HCT116 (cell line): ENCODE data around the gene SLC38A9. TPM values are rescaled to one million over a fixed set of nuclear protein-coding genes. Genes with fewer than 3 reads are reported as not detected.

Source experiments
- ATAC-seq: fragments of 200-7000 bp; cut with Tn5 transposase; 2 replicates; pipeline ENCODE4 v1.9.1; 2020; ENCODE audit warnings: mild to moderate bottlenecking, moderate library complexity
- BruUV-seq: library from RNA; stranded (reverse); fragments of 400-500 nt; replicated peaks from 2 replicates; lab custom pipeline; 2021; lab: Mats Ljungman, UMichigan
- CTCF ChIA-PET: fragments of 300-600 bp; sonication (Branson Sonifier 250); formaldehyde crosslinking; loops from one replicate; lab custom pipeline; 2021; ENCODE audit warnings: antibody characterized with exemption; lab: Charles Lee
- POLR2A ChIA-PET: fragments of 300-600, 350-600 bp; sonication (Branson Sonifier 250); formaldehyde crosslinking; loops from one replicate; lab custom pipeline; 2021; ENCODE audit warnings: antibody characterized with exemption; lab: Charles Lee
- RAD21 ChIA-PET, 2 experiments: fragments of 300-600 bp; sonication (Branson Sonifier 250); formaldehyde crosslinking; loops; one replicate each; lab custom pipeline; 2023; ENCODE audit warnings: low total read pairs in 2 of 2; ENCODE audit not compliant: uncharacterized antibody in 2 of 2, unreplicated experiment in 2 of 2, low non-redundant PET in 1 of 2; lab: Charles Lee
- DNase-seq: peaks from one replicate; pipeline ENCODE4 v3.0.0-alpha.2; 2010; ENCODE audit warnings: low read depth, low spot score
- H2AFZ ChIP-seq: fragments of 200-600 bp; shearing (Covaris generic), sonication (generic); 2 replicates; pipeline ENCODE4 v1.6.1; 2017; ENCODE audit warnings: low read depth, mixed run types, mixed read lengths, antibody characterized with exemption, low read length; ENCODE audit not compliant: poor library complexity, severe bottlenecking
- H3K27ac ChIP-seq: 2 replicates; pipeline ENCODE4 v1.5.1; 2012; ENCODE audit warnings: low read depth, low read length
- H3K27me3 ChIP-seq: fragments of 200-600 bp; sonication (generic); 2 replicates; pipeline ENCODE4 v1.6.1; 2016; ENCODE audit warnings: mixed run types, low read length, mixed read lengths; ENCODE audit not compliant: insufficient read depth
- H3K36me3 ChIP-seq, 2 experiments: fragments of 200-500 bp in 1 of 2; fragments of 200-600 bp in 1 of 2; sonication (Bioruptor generic) in 1 of 2; sonication (generic) in 1 of 2; 2 replicates each; pipeline versions ENCODE4 v1.5.1 to v1.6.1; 2014 to 2016; ENCODE audit warnings: low read length in 2 of 2, inconsistent platforms in 1 of 2, mixed read lengths in 1 of 2, mixed run types in 1 of 2; ENCODE audit not compliant: insufficient read depth in 2 of 2, control insufficient read depth in 1 of 2
- H3K4me1 ChIP-seq, 2 experiments: fragments of 200-600 bp in 1 of 2; sonication (generic) in 1 of 2; 2 replicates each; pipeline versions ENCODE4 v1.5.1 to v1.6.1; 2012 to 2017; ENCODE audit warnings: low read length in 2 of 2, inconsistent platforms in 1 of 2, mild to moderate bottlenecking in 1 of 2, mixed read lengths in 1 of 2, mixed run types in 1 of 2, moderate library complexity in 1 of 2; ENCODE audit not compliant: insufficient read depth in 2 of 2, control insufficient read depth in 1 of 2
- H3K4me2 ChIP-seq: fragments of 200-600 bp; sonication (generic); 2 replicates; pipeline ENCODE4 v1.6.1; 2017; ENCODE audit warnings: mixed run types, low read length, mixed read lengths
- H3K4me3 ChIP-seq, 2 experiments: fragments of 200-600 bp in 1 of 2; sonication (generic) in 1 of 2; replicated peaks in 1 of 2; 2 replicates each; pipeline ENCODE4 v1.5.1; 2011 to 2016; ENCODE audit warnings: low read length in 2 of 2, control low read depth in 1 of 2, low read depth in 1 of 2, mild to moderate bottlenecking in 1 of 2, mixed read lengths in 1 of 2, mixed run types in 1 of 2
- H3K79me2 ChIP-seq: fragments of 200-600 bp; sonication (generic); 2 replicates; pipeline ENCODE4 v1.6.1; 2017; ENCODE audit warnings: mild to moderate bottlenecking, mixed run types, low read length, moderate library complexity, mixed read lengths; ENCODE audit not compliant: insufficient read depth
- H3K9ac ChIP-seq: fragments of 200-600 bp; sonication (generic); 2 replicates; pipeline ENCODE4 v1.6.1; 2016; ENCODE audit warnings: low read length, mixed read lengths
- H3K9me2 ChIP-seq: fragments of 200-600 bp; sonication (generic), shearing (Covaris generic); 2 replicates; pipeline ENCODE4 v1.6.1; 2017; ENCODE audit warnings: mixed run types, mild to moderate bottlenecking, moderate library complexity; ENCODE audit not compliant: insufficient read depth
- H3K9me3 ChIP-seq, 2 experiments: fragments of 200-500 bp in 1 of 2; fragments of 200-600 bp in 1 of 2; sonication (Bioruptor generic) in 1 of 2; sonication (generic) in 1 of 2; 2 replicates each; pipeline ENCODE4 v1.6.1; 2014 to 2017; ENCODE audit warnings: low read length in 2 of 2, mixed read lengths in 2 of 2, inconsistent platforms in 1 of 2, low read depth in 1 of 2, mild to moderate bottlenecking in 1 of 2, mixed run types in 1 of 2, moderate library complexity in 1 of 2; ENCODE audit not compliant: control insufficient read depth in 1 of 2, insufficient read depth in 1 of 2
- H4K20me1 ChIP-seq: fragments of 200-600 bp; sonication (generic), shearing (Covaris generic); 2 replicates; pipeline ENCODE4 v1.6.1; 2017; ENCODE audit warnings: mixed run types, mild to moderate bottlenecking, moderate library complexity; ENCODE audit not compliant: insufficient read depth
- CBX3 ChIP-seq: IDR thresholded peaks from 2 replicates; pipeline ENCODE4 v1.6.1; 2012; ENCODE audit warnings: low read depth
- EGR1 ChIP-seq: IDR thresholded peaks from 2 replicates; pipeline ENCODE4 v1.6.1; 2012; ENCODE audit warnings: low read depth
- ELF1 ChIP-seq: IDR thresholded peaks from 2 replicates; pipeline ENCODE4 v1.6.1; 2012; ENCODE audit warnings: low read depth, borderline replicate concordance
- EZH2 ChIP-seq: fragments of 200-600 bp; sonication (generic); IDR thresholded peaks from 2 replicates; pipeline ENCODE4 v1.6.1; 2017; ENCODE audit warnings: antibody characterized with exemption, mixed run types
- EZH2phosphoT487 ChIP-seq: fragments of 200-600 bp; IDR thresholded peaks from 2 replicates; pipeline ENCODE4 v1.6.1; 2018; ENCODE audit warnings: antibody characterized with exemption, borderline replicate concordance
- FOSL1 ChIP-seq: IDR thresholded peaks from 2 replicates; pipeline ENCODE4 v1.6.1; 2012; ENCODE audit warnings: low read depth
- JUND ChIP-seq: IDR thresholded peaks from 2 replicates; pipeline ENCODE4 v1.6.1; 2012
- POLR2A ChIP-seq: IDR thresholded peaks from 2 replicates; pipeline ENCODE4 v1.7.0; 2011; ENCODE audit warnings: borderline replicate concordance; ENCODE audit not compliant: insufficient read depth, insufficient read length; ENCODE audit errors: extremely low read depth
- POLR2AphosphoS5 ChIP-seq: IDR thresholded peaks from 2 replicates; pipeline ENCODE4 v1.6.1; 2011; ENCODE audit warnings: mild to moderate bottlenecking, low read depth, low read length, moderate library complexity
- RAD21 ChIP-seq: IDR thresholded peaks from 2 replicates; pipeline ENCODE4 v1.6.1; 2012; ENCODE audit warnings: low read depth, mild to moderate bottlenecking
- REST ChIP-seq: IDR thresholded peaks from 2 replicates; pipeline ENCODE4 v1.6.1; 2012; ENCODE audit warnings: low read depth
- SIN3A ChIP-seq: IDR thresholded peaks from 2 replicates; pipeline ENCODE4 v1.6.1; 2012; ENCODE audit warnings: low read depth
- SP1 ChIP-seq: IDR thresholded peaks from 2 replicates; pipeline ENCODE4 v1.6.1; 2012; ENCODE audit warnings: low read depth
- SRF ChIP-seq: IDR thresholded peaks from 2 replicates; pipeline ENCODE4 v1.6.1; 2012; ENCODE audit warnings: low read depth
- TCF7L2 ChIP-seq: IDR thresholded peaks from 2 replicates; pipeline ENCODE4 v1.7.0; 2011; ENCODE audit warnings: borderline replicate concordance, inconsistent platforms; ENCODE audit not compliant: insufficient read depth, insufficient read length; ENCODE audit errors: extremely low read depth
- YY1 ChIP-seq: IDR thresholded peaks from 2 replicates; pipeline ENCODE4 v1.6.1; 2011; ENCODE audit warnings: low read length, low read depth, moderate library complexity, mild to moderate bottlenecking; ENCODE audit not compliant: insufficient replicate concordance; ENCODE audit errors: extremely low read depth
- ZFX ChIP-seq: fragments of 450-650 bp; IDR thresholded peaks from 2 replicates; pipeline ENCODE4 v1.6.1; 2017
- intact Hi-C: fragments of 100-400 bp; cut with micrococcal nuclease; formaldehyde crosslinking; loops from 2 replicates; pipeline ENCODE4 v1.10.0; 2022
- total RNA-seq: library from RNA; stranded (reverse); gene quantifications from one replicate; pipeline ENCODE4 v1.2.1, GENCODE V29; 2021; ENCODE audit not compliant: unreplicated experiment
- TF ChIP-seq, protein P1 (sequence below): IDR thresholded peaks from 2 replicates; pipeline ENCODE4 v1.6.1; 2012
- TF ChIP-seq, protein P2 (sequence below): IDR thresholded peaks from 2 replicates; pipeline ENCODE4 v1.6.1; 2012
- TF ChIP-seq, protein P3 (sequence below): IDR thresholded peaks from 2 replicates; pipeline ENCODE4 v1.6.1; 2011; ENCODE audit warnings: mild to moderate bottlenecking, low read length, moderate library complexity; ENCODE audit not compliant: insufficient replicate concordance; ENCODE audit errors: extremely low read depth
- TF ChIP-seq, protein P4 (sequence below), 3 experiments: fragments of 200-600 bp in 1 of 3; sonication (generic) in 1 of 3; IDR thresholded peaks in 2 of 3; conservative IDR thresholded peaks in 1 of 3; 2 replicates each; pipeline ENCODE4 v1.5.1; 2012 to 2017; ENCODE audit warnings: low read depth in 2 of 3, low read length in 2 of 3, antibody characterized with exemption in 1 of 3, borderline replicate concordance in 1 of 3, control low read depth in 1 of 3, mild to moderate bottlenecking in 1 of 3, mixed read lengths in 1 of 3, mixed run types in 1 of 3, moderate library complexity in 1 of 3; ENCODE audit not compliant: insufficient read depth in 1 of 3

Gene SLC38A9
- total RNA-seq, 1 experiment from 2014 or later: 12.6 TPM

DNA sequence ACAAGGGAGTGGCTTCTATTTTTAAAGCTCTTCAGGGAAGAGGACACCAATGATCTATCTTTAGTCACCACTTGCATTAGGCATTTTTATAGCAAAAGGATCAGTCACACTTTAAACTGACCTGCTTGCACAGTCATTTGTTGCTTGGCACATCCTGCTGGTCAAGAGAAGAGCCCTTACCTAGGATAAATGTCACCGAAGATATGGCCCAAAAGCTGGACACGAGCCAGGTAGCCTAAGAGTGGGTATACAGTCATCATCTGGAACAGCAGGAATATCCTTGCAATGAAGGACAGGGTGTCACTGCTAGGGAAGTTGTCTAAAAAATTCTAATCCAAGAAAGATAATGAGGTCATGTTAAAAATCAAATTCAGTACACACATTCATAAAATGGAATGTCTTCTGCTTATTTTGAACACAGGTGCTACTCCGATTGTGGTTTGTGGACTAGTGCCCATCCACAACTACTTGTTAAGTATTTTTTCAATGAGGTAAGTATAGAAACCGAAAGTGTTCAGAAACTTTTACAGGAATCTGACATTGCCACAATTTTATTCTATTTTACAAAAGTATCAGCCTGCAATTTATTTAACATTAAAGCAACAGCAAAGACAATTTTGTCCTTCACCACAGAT, 78.4 kb downstream of the SLC38A9 start:
- Histone ChIP-seq H3K9ac (no peak overlapping the region), H3K27me3 (no peaks in the 10 kb centered on the region), H2AFZ (no peak overlapping the region), H3K9me2 (no peaks in the 10 kb centered on the region), H3K4me2 (peak overlapping the region; percentile 57), H3K4me1 (peaks cover 0 to 30% of the 10 kb centered on the region in 2 experiments; a peak in 2 of 4 replicates), H3K9me3 (no peaks in the 10 kb centered on the region), H3K4me3 (no peak overlapping the region), H3K36me3 (no peaks in the 10 kb centered on the region), H3K27ac (no peak overlapping the region), H4K20me1 (no peaks in the 10 kb centered on the region), H3K79me2 (no peaks in the 10 kb centered on the region)
- DNase-seq (peak; percentile 13), ATAC-seq (peak; percentile 50)
- BruUV-seq: no TSS peak
- ChIA-PET CTCF (no interaction called here), RAD21 (no interaction called here), POLR2A (no interaction called here)
- intact Hi-C loops: no loop called here
- TF ChIP-seq RAD21: peak; percentile 29
- TF ChIP-seq, protein P1, sequence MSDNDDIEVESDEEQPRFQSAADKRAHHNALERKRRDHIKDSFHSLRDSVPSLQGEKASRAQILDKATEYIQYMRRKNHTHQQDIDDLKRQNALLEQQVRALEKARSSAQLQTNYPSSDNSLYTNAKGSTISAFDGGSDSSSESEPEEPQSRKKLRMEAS: no peak
- 0 out of 2 replicates have a peak, but pooled peaks have one; percentile 30 for TF ChIP-seq CBX3
- TF ChIP-seq EZH2: no peak
- no peak for TF ChIP-seq POLR2AphosphoS5
- TF ChIP-seq JUND: peak; percentile 33
- TF ChIP-seq SIN3A: no peak
- TF ChIP-seq EZH2phosphoT487: no peak
- TF ChIP-seq SP1: peak; percentile 45
- TF ChIP-seq ELF1: no peak
- no peak for TF ChIP-seq YY1
- TF ChIP-seq REST: no peak
- TF ChIP-seq SRF: no peak
- TF ChIP-seq EGR1: no peak
- TF ChIP-seq ZFX: no peak
- 0 out of 2 replicates have a peak, but pooled peaks have one; percentile 45 for TF ChIP-seq FOSL1
- TF ChIP-seq, protein P2, sequence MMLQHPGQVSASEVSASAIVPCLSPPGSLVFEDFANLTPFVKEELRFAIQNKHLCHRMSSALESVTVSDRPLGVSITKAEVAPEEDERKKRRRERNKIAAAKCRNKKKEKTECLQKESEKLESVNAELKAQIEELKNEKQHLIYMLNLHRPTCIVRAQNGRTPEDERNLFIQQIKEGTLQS: no peak
- TF ChIP-seq, protein P3, sequence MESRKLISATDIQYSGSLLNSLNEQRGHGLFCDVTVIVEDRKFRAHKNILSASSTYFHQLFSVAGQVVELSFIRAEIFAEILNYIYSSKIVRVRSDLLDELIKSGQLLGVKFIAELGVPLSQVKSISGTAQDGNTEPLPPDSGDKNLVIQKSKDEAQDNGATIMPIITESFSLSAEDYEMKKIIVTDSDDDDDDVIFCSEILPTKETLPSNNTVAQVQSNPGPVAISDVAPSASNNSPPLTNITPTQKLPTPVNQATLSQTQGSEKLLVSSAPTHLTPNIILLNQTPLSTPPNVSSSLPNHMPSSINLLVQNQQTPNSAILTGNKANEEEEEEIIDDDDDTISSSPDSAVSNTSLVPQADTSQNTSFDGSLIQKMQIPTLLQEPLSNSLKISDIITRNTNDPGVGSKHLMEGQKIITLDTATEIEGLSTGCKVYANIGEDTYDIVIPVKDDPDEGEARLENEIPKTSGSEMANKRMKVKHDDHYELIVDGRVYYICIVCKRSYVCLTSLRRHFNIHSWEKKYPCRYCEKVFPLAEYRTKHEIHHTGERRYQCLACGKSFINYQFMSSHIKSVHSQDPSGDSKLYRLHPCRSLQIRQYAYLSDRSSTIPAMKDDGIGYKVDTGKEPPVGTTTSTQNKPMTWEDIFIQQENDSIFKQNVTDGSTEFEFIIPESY: no peak
- TF ChIP-seq, protein P4, sequence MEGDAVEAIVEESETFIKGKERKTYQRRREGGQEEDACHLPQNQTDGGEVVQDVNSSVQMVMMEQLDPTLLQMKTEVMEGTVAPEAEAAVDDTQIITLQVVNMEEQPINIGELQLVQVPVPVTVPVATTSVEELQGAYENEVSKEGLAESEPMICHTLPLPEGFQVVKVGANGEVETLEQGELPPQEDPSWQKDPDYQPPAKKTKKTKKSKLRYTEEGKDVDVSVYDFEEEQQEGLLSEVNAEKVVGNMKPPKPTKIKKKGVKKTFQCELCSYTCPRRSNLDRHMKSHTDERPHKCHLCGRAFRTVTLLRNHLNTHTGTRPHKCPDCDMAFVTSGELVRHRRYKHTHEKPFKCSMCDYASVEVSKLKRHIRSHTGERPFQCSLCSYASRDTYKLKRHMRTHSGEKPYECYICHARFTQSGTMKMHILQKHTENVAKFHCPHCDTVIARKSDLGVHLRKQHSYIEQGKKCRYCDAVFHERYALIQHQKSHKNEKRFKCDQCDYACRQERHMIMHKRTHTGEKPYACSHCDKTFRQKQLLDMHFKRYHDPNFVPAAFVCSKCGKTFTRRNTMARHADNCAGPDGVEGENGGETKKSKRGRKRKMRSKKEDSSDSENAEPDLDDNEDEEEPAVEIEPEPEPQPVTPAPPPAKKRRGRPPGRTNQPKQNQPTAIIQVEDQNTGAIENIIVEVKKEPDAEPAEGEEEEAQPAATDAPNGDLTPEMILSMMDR (IDR thresholded peaks at IDR 0.05 in 2 of 3, conservative IDR thresholded peaks at IDR 0.05 in 1 of 3; ENCODE audit: borderline replicate concordance in 1 of 3, insufficient read depth in 1 of 3, low read depth in 2 of 3, low read length in 2 of 3): no peak
- no peak for TF ChIP-seq POLR2A
- no peak for TF ChIP-seq TCF7L2
